ENCODE measurements around the gene CCDC88B.

Gene CCDC88B

DNA sequence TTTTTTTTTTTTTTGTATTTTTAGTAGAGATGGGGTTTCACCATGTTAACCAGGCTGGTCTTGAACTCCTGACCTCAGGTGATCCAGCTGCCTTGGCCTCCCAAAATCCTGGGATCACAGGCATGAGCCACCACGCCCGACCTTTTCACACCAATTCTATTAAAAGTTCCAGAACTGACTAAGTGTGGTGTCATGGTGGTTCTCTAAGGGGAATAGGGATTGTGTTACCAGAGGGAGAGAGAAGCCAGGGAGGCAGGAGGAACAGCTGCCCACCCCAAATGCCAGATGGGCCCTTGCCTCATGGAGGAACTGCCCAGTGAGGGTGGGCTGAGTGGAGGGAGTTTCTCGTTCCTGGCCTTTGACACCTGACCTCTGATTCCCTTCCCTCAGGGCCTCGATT, 24.9 kb downstream of the CCDC88B start:
- DNase-seq: no peak

DNA sequence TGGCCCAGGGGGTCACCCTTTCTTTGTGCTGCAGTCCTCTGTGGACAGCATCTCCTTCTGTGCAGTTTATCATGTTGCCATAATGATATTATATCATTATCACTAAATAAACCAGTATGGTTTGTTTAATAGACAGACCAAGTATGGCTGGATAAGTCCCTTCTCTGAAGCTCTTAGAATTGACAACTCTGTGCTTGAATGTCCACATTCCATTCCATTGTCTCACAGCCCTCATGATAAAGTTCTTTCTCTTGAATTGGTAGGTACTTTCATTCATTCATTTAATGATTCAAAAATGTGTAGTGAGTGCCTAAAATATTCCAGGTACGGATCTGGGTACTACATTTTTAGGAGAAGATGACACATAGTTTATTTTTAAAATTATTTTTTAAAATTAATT, 26.7 kb downstream of the CCDC88B start:
- no peak for DNase-seq

DNA sequence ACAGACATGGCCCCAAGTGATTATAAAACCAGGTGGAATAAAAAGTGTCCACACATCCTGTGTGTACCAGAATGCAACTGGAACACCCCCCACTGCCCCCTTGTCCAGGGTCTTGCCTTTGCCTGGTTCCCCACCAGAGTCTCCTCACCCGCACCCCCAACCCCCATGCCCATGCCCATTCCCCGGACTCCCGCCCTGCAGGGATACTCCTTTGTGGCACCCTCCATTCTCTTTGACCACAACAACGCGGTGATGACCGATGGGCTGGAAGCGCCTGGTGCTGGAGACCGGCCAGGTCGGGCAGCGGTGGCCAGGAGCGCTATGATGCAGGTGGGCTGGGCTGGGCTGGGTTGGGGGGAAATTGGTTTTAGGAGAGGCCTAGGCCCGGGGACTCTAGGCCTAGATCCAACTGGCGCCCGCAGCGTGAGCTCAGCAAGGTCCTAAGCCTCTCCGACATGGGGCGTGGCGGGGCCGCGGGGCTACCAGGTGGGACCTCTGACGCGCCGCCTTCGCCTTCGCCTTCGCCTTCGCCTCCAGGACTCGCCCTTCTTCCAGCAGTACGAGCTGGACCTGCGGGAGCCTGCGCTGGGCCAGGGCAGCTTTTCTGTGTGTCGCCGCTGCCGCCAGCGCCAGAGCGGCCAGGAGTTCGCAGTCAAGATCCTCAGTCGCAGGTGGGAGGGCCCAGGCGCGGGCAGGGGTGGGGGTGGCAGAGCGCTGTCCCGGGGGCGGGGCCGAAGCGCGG, 28.1 kb downstream of the CCDC88B start:
- DNase-seq: no peak

DNA sequence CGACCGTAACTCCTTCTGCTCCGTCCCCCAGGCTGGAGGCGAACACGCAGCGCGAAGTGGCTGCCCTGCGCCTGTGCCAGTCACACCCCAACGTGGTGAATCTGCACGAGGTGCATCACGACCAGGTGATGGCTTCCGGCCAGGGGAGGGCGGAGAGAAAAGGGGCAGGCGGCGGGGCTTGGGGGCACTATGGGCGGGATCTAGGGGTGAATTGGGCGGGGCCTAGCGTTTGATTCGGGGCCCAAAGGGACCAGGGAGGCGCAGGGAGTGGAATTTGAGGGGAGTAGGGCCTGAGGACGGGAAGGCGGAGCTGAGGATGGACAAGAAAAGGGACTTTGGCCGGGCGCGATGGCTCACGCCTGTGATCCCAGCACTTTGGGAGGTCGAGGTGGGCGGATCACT, 28.7 kb downstream of the CCDC88B start:
- DNase-seq: no peak

DNA sequence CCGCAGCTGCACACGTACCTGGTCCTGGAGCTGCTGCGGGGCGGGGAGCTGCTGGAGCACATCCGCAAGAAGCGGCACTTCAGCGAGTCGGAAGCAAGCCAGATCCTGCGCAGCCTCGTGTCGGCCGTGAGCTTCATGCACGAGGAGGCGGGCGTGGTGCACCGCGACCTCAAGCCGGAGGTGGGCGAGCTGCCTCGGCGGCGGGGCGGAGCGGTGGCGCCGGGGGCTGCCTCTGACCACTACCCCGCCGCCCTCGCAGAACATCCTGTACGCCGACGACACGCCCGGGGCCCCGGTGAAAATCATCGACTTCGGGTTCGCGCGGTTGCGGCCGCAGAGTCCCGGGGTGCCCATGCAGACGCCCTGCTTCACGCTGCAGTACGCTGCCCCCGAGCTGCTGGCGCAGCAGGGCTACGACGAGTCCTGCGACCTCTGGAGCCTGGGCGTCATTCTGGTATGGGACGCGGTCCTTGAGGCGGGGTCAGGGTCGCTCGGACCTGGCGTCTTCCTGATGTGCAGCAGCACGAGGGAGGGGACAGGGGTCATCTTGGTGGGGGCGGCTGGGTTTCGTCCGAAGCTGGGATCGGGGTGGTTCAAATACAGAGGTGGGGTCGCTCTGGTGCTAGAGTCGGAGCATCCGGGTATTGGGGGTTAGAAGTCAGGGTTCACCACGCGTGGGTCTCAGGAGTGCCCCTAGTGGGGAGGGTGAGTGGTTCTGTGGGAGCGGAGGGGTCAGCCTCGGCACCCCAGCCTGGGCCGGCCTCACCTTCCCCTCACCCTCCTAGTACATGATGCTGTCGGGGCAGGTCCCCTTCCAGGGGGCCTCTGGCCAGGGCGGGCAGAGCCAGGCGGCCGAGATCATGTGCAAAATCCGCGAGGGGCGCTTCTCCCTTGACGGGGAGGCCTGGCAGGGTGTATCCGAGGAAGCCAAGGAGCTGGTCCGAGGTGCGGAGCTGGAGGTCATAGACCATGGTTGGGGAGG, 29.7 kb downstream of the CCDC88B start:
- DNase-seq: no peak

DNA sequence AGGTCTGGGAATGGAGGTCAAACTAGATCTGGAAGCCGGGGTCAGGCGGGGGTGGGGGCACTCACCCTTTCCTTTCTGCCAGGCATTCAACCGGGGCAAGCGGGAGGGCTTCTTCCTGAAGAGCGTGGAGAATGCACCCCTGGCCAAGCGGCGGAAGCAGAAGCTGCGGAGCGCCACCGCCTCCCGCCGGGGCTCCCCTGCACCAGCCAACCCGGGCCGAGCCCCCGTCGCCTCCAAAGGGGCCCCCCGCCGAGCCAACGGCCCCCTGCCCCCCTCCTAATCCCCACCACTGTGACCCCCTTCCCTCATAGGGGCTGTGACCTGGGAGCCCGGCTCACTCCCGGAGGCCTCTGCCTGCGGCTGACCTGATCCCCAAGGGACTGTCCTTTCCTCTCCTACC, 31.2 kb downstream of the CCDC88B start:
- no peak for DNase-seq

DNA sequence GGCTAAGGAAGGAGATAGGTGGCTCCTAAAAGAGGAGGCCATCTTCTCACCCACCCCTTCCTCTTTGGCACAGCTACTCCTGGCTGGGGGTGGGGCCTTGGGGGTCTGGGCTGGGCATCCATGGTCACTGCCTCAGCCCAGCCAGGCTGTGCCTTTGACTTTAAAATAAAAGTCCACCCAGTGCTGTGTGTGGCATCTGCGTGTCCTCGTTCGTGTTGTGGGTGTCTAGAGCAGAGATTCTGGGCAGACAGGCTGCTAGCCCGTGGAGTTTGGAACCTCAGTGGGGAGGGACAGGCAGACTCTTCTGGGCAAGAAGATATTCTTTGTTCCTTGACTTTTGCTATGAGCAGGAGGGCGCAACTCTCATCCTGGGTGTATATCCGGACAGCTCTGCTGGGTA, 32.0 kb downstream of the CCDC88B start:
- no peak for DNase-seq

DNA sequence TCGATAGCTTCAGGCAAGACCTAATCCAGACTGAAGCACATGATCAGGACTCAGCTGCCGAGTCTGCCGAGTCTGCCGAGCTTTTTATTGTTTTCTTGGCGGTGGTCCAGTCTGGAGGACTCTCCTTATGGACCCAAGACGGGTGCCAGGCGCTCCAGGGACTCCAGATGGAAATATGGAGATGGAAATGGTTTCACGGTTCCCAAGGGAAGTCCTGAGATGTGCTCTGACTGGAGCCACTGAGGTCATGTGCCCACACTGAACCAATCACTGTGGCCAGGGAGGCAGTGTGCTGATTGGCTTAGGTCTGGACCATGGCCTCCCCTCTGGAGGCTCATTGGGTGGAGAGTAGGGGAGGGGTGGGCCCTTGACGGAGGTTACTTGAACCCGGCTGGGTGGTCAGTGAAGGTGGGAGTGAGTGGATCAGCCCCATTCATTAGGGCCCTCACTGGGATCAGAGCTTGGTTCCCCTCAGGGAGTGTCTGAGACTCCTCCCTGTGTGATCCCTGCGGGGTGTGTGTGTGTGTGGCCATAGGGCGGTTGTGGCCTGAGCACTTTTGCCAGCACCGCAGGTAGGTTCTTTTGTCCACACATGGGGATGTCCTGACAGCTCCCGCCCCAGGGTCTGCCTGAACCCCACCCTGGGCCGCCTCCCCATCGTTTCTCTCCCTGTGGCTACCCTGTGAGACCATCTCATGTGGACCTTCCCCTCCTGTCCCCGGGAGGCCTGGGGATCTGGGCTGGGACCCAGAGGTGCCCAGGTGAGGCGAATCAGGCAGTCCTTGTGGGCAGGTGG, 33.0 kb downstream of the CCDC88B start:
- DNase-seq: peak; percentile 100

DNA sequence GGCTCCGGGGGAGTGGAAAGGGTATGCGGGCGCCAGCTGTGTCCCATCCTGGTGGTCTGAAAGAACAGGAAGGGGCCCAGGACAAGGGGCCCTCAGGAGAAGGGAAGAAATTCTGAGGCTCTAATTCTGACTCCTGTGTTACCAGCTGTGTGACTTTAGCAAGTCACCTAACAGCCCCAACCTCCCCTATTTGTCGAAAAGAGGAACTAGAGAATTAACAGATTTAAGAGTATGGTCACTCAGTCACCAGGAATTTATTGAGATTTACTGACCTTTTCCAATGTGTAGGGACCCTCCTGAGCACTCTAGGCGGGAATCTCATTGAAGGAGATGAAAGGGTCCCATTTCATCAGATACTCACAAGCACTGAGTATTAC, 33.6 kb downstream of the CCDC88B start:
- no peak for DNase-seq

DNA sequence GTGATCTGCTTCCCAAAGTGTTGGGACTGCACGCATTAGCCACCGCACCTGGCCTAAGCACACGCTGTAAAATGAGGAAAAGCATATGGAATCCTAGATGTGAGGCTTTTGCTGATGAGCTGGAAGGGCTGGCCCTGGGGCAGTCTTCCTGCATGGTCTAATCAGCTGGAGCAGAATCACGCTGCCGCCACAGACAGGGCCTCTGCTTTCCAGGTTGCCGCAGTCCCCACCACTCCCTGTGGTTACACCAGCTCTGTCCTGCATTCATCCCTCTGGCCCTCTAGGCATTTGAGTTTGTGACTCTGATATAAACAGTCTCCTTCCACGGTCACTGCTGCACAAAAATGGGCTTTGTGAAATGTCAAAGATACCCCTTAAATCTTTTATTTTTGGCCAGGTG, 36.1 kb downstream of the CCDC88B start:
- DNase-seq: no peak

DNA sequence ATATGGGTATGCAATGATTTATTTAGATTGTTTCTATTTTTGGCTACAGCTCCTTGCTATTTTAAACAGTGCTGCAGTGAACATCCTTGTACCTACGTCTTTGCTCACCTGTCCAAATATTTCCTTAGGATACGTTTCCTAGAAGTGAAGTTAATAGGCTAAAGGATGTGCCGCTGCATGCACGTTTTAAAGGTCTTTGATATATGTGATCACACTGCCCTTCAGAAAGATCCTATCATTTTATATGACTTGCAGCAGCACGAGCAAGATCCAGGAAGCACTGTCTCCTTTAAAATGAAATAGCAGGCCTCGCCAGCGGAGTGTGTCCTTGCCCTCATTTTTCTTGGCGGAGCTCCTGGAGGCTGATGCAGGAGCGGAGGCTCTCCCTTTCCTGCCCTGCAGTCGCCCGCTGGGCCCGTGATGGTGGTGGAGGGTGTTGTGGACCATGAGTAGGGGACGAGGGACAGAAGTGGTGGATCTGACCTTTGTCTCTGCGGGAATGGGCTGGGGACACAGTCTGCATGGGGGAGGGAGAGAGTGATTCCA, 38.4 kb downstream of the CCDC88B start:
- DNase-seq: peak; percentile 51

DNA sequence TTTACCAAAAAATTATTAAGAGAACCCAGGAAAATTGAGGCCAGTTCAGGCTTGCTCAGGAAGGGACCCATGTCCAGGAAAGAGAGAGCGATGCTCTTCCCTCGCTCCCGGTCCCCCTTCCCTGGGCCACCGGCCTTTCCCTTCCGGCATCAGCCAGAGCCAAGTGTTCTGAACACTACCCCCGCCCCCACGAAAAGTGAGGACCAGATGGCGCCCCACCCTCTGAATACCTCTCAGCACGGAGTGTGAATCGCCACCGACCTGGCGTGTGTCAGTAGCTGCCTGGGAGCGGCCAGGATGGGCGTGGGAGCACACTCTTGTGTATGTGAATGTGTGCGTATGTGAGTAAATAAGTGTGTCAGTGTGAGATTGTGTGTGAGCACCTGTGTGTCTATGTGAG, 39.2 kb downstream of the CCDC88B start:
- DNase-seq: no peak

DNA sequence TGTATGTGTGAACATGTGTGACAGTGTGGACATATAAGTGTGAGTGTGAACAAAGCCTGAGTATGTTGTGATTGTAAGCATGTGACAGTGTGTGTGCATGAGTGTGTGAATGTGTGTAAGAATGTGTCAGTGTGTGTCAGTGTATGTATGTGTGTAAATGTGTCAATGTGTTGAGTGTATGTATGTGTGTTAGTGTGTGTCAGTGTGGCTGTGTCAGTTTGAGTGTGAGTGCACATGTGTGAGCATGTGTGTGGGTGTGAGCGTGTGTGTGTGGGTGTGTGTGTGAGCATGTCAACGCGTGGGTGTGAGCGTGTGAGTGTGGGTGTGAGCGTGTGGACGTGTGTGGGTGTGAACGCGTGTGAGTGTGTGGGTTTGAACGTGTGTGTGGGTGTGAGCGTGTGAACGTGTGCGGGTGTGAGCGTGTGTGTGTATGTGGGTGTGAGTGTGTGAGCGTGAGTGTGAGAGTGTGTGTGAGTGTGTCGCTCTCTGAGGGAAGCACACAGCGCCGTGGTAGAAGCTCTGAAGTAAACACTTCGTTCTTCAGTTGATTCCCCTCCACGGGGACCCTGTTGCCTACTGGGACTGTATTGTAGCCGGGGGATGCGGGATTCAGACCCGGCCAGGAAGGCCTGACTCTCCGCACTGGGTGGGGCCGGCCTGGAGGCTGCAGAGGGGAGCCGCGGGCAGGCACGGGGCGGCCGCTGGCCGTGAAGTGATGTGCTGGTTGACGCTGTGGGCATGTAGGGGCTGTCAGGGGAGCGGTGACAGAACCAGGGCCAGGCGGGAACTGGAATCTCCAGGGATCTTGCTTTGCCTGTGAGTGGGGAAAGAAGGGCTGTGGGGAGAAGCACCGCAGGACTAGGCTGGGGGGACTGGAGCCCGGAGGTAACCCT, 40.1 kb downstream of the CCDC88B start:
- no peak for DNase-seq

DNA sequence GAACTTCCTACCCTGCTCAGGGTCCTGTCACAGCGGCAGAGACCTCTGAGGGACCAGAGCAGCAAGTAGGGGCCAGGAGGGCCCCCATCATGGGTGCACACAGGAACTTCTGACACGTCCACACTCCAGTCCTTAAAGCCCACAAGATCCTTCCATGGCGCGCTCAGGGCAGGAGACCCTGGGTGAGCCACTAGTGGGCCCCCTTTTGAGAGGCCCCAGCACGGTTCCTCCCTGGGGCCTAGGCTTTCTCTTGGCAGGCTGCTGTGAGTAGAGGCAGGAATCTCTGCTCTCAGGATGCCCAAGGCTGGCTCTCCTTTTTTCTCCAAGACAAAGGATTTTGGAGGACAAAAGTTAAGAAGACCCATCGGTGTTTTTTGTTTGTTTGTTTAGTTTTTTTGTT, 41.3 kb downstream of the CCDC88B start:
- no peak for DNase-seq

DNA sequence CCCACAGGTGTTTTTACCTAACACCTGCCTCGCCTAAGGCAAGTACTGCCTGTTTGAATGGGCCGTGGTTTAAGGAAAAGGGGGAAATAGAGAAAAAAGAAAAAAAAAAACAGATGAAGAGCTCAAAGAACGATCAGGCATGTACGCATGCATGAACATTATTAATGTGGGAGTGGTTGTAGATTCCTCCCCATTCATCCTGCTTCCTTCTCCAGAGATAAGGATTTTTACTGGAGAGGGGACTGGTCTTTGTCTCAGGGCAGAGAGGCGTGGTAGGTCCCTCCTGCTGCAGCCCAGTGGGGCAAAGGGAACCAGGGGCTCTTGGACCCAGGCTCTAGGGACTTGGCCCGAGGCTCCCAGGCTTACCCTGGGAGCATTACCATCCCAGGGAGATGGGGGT, 42.0 kb downstream of the CCDC88B start:
- no peak for DNase-seq

DNA sequence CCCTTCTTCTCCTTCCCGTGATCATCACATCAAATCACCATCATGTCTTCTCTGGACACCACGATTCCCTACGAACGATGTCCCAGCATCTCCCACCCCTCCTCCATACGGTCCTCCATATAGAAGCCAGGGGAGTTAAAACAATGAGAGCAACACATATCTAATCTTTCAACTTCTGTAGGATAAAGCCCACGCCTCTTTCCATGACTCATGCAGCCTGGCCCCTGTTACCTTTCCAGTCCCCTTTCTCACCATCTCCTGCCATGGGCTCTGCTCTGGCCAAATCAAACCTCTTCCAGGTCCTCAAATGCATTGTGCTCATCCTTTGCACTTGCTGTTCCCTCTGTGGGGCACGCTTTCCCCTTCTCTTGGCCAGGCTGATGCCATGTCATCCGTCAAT, 42.6 kb downstream of the CCDC88B start:
- no peak for DNase-seq

DNA sequence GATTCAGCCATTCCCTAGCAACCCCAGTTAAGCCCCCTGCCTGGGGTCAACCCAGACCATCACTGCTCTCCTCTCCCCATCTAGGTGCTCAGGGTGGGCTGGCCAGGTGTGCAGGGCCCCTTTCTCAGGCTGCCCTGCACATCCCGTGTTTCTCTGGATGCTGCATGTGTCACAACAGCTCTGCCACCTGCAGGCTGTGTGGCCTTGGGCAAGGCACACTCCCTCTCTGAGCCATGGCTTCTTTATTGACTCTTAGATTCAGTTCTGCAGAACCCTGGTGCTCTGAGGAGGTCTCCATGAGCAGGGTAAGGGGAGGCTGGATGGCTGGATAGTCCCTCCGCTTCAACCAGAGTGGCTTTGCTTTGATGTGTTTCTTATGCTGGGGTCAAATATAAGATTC, 43.6 kb downstream of the CCDC88B start:
- no peak for DNase-seq

DNA sequence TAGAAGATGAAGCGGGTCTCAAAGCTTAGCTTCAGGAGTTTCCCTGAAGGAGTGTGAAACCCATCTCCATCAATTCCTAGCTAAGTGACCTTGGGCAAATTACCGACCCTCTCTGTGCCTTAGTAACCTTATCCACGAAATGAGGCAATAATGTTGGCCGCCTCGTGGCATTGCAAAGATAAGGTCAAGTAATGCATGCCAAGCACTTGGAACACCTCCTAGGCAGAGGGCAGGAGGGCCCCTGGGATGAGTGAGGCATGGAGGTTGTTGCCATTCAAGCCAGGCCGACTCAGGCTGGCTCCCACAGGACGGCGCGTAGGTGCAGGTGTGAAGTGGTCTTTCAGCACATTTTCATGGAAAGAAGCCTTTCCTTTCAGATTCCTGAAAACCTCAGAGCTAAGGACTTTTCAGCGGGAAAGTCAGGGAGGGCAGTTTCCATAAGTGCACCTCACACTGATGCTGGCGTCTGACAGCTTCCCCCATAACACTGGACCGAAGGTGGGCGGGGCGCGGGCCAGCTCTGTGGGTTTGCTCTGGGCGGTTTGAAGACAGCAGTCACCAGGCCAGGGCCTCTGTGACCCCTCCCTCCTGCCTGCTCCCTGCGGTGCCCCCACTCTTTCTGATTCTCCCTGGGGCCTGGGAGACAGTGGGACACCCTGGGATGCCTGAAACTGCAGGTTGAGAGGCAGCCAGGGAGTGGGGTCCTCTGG, 44.2 kb downstream of the CCDC88B start:
- DNase-seq: no peak

DNA sequence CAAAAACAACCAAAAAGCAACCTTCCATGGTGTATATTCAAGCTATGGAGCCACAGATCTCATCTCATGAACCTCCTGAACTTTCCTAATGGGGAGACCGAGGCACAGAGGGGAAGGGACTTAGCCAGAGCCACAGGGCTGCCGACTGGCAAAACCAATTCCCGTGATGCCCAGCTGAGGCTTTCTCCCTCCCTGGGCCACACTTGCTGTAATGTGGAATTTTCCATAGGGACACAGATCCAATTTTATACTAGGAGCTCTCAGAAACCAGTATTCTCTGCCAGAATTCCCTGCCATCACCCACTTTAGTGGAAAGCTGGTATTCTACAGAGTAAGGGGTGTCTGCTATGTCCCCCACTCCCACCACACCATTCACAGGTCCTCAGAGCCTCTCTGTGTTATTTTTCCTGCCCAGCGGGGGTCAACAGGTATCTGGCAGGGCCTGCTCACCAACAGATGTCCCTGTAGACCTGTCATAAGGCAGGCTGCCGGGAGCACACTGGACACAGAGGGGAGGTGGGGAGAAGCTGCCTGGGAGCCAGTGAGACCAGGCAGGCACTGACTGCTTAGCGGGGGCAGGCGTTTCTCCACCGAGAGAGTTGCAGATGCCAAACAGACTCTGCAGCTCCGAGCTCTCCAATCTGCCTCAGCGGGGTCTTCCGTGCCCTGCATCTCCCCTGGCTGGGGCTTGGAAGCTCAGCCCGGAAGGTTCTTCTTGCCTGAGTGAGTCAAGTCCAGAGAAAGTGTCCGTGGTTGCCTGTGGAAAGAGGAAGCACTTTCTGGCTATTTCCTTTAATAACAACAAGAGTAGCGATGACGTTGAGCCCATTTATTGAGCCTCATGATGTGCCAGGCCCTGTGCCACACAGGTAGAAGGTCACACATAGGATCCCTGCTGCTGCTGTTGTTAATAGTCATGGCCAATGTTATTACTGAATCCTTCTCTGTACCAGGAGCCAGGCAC, 45.3 kb downstream of the CCDC88B start:
- peak; percentile 49 for DNase-seq

All from NCI-H69 (cell line).